LNCaP clone FGC (cell line): Measurements from ENCODE around the gene EVC.

Experiments used
- DNase-seq: peaks from one replicate; pipeline ENCODE4 v3.0.0-alpha.2; 2011; ENCODE audit warnings: low read depth
- H3K4me3 ChIP-seq: 2 replicates; pipeline ENCODE4 v1.5.1; 2011; ENCODE audit warnings: mild to moderate bottlenecking, low read depth, low read length, control low read depth
- TF ChIP-seq, protein P1 (sequence below): IDR thresholded peaks from 2 replicates; pipeline ENCODE4 v1.5.1; 2012; ENCODE audit warnings: mild to moderate bottlenecking; ENCODE audit not compliant: control insufficient read depth, insufficient read depth; ENCODE audit errors: extremely low read depth

The EVC gene

DNA sequence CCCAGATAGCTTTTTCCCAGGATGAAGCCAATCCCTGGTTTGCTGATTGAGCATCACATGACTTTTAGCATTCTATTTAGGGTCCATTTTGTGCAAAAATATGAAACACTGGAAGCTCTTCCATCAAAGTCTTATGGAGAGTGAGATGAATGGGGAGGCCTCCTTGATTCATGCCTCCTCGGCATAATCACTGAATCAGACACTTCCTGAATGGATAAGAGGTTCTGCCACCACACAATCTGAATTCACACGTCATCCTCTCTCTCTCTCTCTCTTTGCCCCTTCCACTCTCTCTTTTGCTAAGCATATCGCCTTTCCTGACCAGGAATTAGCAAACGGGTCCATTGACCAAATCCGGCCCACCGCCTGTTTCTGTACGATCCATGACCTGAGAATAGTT lies 113.2 kb downstream of the EVC start:
- TF ChIP-seq, protein P1, sequence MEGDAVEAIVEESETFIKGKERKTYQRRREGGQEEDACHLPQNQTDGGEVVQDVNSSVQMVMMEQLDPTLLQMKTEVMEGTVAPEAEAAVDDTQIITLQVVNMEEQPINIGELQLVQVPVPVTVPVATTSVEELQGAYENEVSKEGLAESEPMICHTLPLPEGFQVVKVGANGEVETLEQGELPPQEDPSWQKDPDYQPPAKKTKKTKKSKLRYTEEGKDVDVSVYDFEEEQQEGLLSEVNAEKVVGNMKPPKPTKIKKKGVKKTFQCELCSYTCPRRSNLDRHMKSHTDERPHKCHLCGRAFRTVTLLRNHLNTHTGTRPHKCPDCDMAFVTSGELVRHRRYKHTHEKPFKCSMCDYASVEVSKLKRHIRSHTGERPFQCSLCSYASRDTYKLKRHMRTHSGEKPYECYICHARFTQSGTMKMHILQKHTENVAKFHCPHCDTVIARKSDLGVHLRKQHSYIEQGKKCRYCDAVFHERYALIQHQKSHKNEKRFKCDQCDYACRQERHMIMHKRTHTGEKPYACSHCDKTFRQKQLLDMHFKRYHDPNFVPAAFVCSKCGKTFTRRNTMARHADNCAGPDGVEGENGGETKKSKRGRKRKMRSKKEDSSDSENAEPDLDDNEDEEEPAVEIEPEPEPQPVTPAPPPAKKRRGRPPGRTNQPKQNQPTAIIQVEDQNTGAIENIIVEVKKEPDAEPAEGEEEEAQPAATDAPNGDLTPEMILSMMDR = no peak
- H3K4me3 ChIP-seq = no peak overlapping the region
- no peak for DNase-seq

DNA sequence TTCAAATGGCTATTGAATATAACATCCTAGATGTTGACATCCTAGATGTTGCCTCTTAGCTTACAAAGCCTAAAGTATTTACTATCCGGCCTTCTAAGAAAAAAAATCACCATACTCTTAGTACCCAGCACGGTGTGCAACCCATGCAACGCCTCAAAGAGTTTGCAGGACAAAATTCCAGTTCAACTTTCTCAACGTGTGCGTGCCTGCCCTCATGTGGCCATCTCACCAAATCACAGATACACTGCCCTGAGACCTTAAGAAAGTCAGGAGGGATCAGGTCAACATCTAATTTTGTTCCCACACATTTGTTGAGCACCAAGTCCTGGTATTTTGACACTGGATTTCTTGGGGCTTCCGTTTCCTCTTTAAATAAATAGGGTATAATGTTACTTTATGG lies 113.6 kb downstream of the EVC start:
- no peak for DNase-seq

DNA sequence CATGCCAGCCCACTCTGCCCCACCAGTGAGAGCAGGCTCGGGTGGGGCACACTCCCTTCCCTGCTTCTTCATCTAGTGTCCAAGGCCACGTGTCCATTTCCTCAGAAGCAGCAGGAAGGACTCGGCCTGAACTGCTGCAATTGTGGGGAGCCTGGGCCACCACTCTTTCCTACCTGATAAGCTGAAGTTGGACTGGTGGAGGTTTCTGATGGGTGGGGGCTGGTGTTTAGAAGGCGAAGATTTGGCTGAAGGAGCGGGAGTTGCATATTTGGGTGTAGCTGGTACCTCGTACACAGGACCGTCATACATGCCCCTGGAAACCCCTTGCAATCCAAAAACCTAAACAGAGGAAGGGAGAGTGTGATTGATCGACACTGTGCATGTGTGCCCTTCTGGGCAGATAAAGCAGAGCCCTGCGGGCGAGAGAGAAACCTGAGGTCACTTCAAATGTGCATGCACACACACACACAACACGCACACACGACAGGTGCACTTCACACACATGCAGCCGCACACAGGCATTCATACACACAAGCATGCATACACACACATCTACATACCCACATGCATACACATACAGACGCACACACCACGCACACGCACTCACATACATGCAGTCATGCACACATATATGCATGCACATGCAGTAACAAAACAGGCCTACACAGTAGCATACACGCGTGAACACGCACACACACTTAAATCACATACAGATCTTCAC lies 114.5 kb downstream of the EVC start:
- no peak for DNase-seq
- TF ChIP-seq, protein P1 = no peak
- H3K4me3 ChIP-seq = no peak overlapping the region

More for the DNA sequence above, 113.6 kb downstream of the EVC start:
- TF ChIP-seq, protein P1 = peak; percentile 68
- no peak overlapping the region for H3K4me3 ChIP-seq

DNA sequence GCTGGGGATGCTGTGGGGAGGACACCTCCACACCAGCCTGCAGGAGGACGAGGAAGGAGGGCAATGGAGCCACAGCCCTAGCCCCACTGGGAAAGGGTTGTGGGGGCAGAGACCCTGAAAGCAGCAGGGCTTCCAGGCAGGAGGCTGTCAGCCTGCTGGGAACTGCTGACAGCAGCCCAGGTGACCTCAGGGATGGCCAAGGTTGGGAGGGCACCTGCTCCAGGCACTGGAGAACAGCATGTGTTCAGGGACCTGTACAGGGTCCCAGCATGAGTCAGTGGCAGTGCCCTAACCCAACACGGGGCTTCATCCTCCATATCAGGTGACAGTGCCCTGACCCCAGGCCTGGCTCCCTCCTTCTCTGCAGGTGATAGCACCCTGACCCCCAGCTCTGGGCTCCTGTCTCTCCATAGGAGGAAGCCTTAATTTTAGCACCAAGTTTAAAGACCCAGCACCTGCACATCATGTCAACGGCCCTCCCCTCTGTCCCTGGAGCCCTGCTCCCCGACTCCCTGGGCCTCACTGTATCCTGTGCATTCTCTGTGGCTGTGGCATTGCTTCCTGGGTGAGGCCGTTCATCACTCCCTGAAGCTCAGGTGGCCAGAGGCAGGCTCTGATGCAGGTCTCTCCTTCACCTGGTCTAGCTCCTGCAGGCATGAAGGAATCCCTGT lies 115.6 kb downstream of the EVC start:
- TF ChIP-seq, protein P1 = no peak
- H3K4me3 ChIP-seq = no peak overlapping the region
- no peak for DNase-seq

DNA sequence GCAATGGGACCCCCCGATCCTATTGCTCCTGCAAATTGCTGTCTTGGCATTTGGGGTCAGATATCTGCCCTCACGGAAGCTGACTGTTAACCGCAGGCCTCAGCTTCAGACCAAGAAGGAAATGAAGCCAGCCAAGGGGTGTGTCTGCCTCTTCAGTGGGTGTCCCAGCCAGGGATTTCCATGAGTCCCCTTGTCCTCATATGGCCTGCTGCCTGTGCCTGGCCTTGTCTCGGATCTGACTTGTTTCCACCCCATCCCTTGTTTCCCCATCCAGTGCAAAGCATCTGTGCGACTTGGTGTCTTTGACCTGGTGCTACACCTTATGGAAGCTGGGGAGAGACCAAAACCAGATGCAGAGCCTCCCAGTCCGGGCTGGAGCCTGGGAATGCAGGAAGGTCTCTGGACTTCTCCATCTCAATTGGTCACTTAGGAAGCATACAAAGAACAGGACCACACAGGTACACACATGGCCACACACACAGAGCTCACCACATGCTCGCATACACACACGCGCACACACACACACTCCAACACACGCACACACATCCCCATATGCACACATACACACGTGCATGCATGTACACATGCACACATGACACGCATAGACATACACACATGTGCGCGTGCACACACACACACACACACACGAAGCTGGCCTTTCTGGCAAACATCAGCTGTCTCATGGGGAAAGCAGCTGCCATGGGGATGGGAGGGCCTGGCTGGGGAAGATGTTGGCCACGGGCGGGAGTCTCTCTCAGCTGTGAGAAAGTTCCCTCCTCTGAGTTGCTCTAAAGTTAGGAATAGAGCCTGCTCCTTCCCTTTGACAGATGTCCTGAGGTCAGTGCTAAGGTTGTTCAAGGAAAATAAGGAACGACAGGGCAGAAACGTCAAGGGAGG lies 116.4 kb downstream of the EVC start:
- H3K4me3 ChIP-seq = no peak overlapping the region
- TF ChIP-seq, protein P1 = no peak
- no peak for DNase-seq

DNA sequence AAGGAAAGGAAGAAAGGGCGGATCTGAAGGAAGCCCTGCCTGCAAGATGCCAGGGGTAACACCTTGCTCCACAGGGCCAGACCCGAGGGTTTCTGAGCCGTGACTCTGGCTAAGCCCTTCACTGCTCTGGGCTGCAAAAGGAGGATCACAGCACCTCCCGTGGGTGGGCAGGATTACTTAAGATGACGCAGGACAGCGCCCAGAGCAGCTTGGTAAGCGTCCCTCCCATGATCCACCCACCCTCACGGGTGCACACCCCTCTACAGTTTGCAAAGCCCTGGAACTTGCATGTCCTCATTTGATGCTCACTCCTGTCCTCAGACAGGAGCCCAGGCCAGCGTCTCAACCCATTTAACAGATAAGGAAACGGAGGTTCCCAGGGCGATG lies 117.0 kb downstream of the EVC start:
- H3K4me3 ChIP-seq = no peak overlapping the region
- no peak for DNase-seq
- TF ChIP-seq, protein P1 = no peak
